GM23338 (cell line): ENCODE results near the gene VRTN. TPM values are rescaled to one million over a fixed set of nuclear protein-coding genes. Genes with fewer than 3 reads are reported as not detected.

Source experiments
- ATAC-seq: fragments of 200-7000 bp; cut with Tn5 transposase; 3 replicates; pipeline ENCODE4 v1.9.1; 2020
- DNase-seq: peaks from one replicate; pipeline ENCODE4 v3.0.0-alpha.2; 2015; ENCODE audit warnings: low spot score
- H2AFZ ChIP-seq: fragments of 200-600 bp; sonication (generic); 2 replicates; pipeline ENCODE4 v1.8.0; 2016; ENCODE audit warnings: antibody characterized with exemption, mild to moderate bottlenecking, moderate library complexity
- H3F3A ChIP-seq: fragments of 200-600 bp; sonication (generic); replicated peaks from 2 replicates; pipeline ENCODE4 v1.8.0; 2017; ENCODE audit warnings: antibody characterized with exemption, mixed run types, low read depth
- H3K27ac ChIP-seq: fragments of 200-600 bp; sonication (generic); 2 replicates; pipeline ENCODE4 v1.6.1; 2016; ENCODE audit warnings: low read depth
- H3K27me3 ChIP-seq: fragments of 200-600 bp; sonication (generic); 2 replicates; pipeline ENCODE4 v1.8.0; 2016; ENCODE audit warnings: mild to moderate bottlenecking, mixed run types, moderate library complexity; ENCODE audit not compliant: insufficient read depth
- H3K36me3 ChIP-seq: fragments of 200-600 bp; sonication (generic); 2 replicates; pipeline ENCODE4 v1.8.0; 2016; ENCODE audit warnings: mild to moderate bottlenecking; ENCODE audit not compliant: insufficient read depth
- H3K4me1 ChIP-seq: fragments of 200-600 bp; sonication (generic); 2 replicates; pipeline ENCODE4 v1.8.0; 2016; ENCODE audit warnings: mild to moderate bottlenecking, moderate library complexity; ENCODE audit not compliant: insufficient read depth
- H3K4me2 ChIP-seq: fragments of 200-600 bp; sonication (generic); 2 replicates; pipeline ENCODE4 v1.7.1; 2017; ENCODE audit warnings: mixed run types
- H3K4me3 ChIP-seq: fragments of 200-600 bp; sonication (generic); 2 replicates; pipeline ENCODE4 v1.6.1; 2016; ENCODE audit warnings: mixed run types
- H3K79me2 ChIP-seq: fragments of 200-600 bp; sonication (generic); replicated peaks from 2 replicates; pipeline ENCODE4 v1.8.0; 2017; ENCODE audit warnings: mild to moderate bottlenecking; ENCODE audit not compliant: insufficient read depth
- H3K9me2 ChIP-seq: fragments of 200-600 bp; sonication (generic); 2 replicates; pipeline ENCODE4 v1.8.0; 2017; ENCODE audit not compliant: insufficient read depth
- H4K20me1 ChIP-seq: fragments of 200-600 bp; sonication (generic); replicated peaks from 2 replicates; pipeline ENCODE4 v1.8.0; 2017; ENCODE audit warnings: mild to moderate bottlenecking; ENCODE audit not compliant: insufficient read depth
- H3K27ac Mint-ChIP-seq: 2 replicates; pipeline ENCODE4 v1.8.0; 2020; ENCODE audit warnings: inconsistent platforms, mild to moderate bottlenecking, moderate library complexity, mixed read lengths
- H3K27me3 Mint-ChIP-seq: 3 replicates; pipeline ENCODE4 v1.8.0; 2022; ENCODE audit warnings: low read depth, mild to moderate bottlenecking, moderate library complexity, mixed read lengths, inconsistent platforms; ENCODE audit not compliant: insufficient read depth, poor library complexity
- H3K36me3 Mint-ChIP-seq: 3 replicates; pipeline ENCODE4 v1.8.0; 2021; ENCODE audit warnings: low read depth, mild to moderate bottlenecking, inconsistent platforms, moderate library complexity, mixed read lengths
- H3K4me1 Mint-ChIP-seq: 3 replicates; pipeline ENCODE4 v1.8.0; 2020; ENCODE audit warnings: mild to moderate bottlenecking, inconsistent platforms, mixed read lengths
- H3K4me3 Mint-ChIP-seq: 3 replicates; pipeline ENCODE4 v1.8.0; 2021; ENCODE audit warnings: moderate library complexity, mild to moderate bottlenecking, inconsistent platforms, mixed read lengths
- H3K9me3 Mint-ChIP-seq: 3 replicates; pipeline ENCODE4 v1.8.0; 2020; ENCODE audit warnings: moderate library complexity, mild to moderate bottlenecking, inconsistent platforms, mixed read lengths
- CREB1 ChIP-seq: fragments of 250-450 bp; sonication (Bioruptor Pico); IDR thresholded peaks from 2 replicates; pipeline ENCODE4 v1.5.0; 2020; ENCODE audit warnings: low read depth, mild to moderate bottlenecking, moderate library complexity
- ETS1 ChIP-seq: IDR thresholded peaks from 2 replicates; pipeline ENCODE4 v1.6.1; 2016; ENCODE audit warnings: antibody characterized with exemption
- EZH2 ChIP-seq: fragments of 200-600 bp; sonication (generic); IDR thresholded peaks from one replicate; pipeline ENCODE4 v1.8.0; 2017; ENCODE audit warnings: antibody characterized with exemption, mild to moderate bottlenecking, low read depth; ENCODE audit not compliant: unreplicated experiment
- EZH2phosphoT487 ChIP-seq: fragments of 200-600 bp; sonication (generic); IDR thresholded peaks from one replicate; pipeline ENCODE4 v1.8.1; 2018; ENCODE audit warnings: antibody characterized with exemption; ENCODE audit not compliant: unreplicated experiment
- JUNB ChIP-seq: IDR thresholded peaks from one replicate; pipeline ENCODE4 v1.6.1; 2016; ENCODE audit warnings: antibody characterized with exemption; ENCODE audit not compliant: unreplicated experiment
- POLR2AphosphoS5 ChIP-seq: IDR thresholded peaks from 2 replicates; pipeline ENCODE4 v1.6.1; 2016; ENCODE audit warnings: antibody characterized with exemption, low read depth
- STAT1 ChIP-seq: IDR thresholded peaks from one replicate; pipeline ENCODE4 v1.6.1; 2016; ENCODE audit warnings: antibody characterized with exemption; ENCODE audit not compliant: unreplicated experiment
- ZNF114 ChIP-seq: fragments of 250-450 bp; sonication (Bioruptor Pico); IDR thresholded peaks from 2 replicates; pipeline ENCODE4 v1.5.0; 2020; ENCODE audit warnings: mild to moderate bottlenecking, moderate library complexity
- ZNF331 ChIP-seq: fragments of 250-450 bp; sonication (Bioruptor Pico); IDR thresholded peaks from 2 replicates; pipeline ENCODE4 v1.5.0; 2020; ENCODE audit warnings: low read depth, mild to moderate bottlenecking, moderate library complexity
- polyA plus RNA-seq: library from polyadenylated mRNA; unstranded; fragments of >200 nt; fragmentation: Nextera tagmentation; extraction: Ambion mirVana; gene quantifications from 2 replicates; pipeline ENCODE4 v1.2.1, GENCODE V29; 2016
- total RNA-seq: library from RNA; depleted of rRNA; stranded (reverse); fragments of >200 nt; shearing (Covaris generic); gene quantifications from 2 replicates; pipeline ENCODE4 v1.2.3, GENCODE V29; 2014
- TF ChIP-seq, protein P1 (sequence below), 2 experiments: fragments of 200-600 bp in 1 of 2; sonication (generic) in 1 of 2; conservative IDR thresholded peaks; 2 replicates each; pipeline versions ENCODE4 v1.5.1 to v1.6.1; 2016 to 2017; ENCODE audit warnings: antibody characterized with exemption in 2 of 2, low read depth in 2 of 2, mild to moderate bottlenecking in 2 of 2, moderate library complexity in 1 of 2
- TF ChIP-seq, protein P2 (sequence below): IDR thresholded peaks from one replicate; pipeline ENCODE4 v1.6.1; 2018; ENCODE audit warnings: antibody characterized with exemption; ENCODE audit not compliant: unreplicated experiment

Gene VRTN
- total and polyA plus RNA-seq, 2 experiments from 2014 or later = 63.9 to 143 TPM

GRCh38 chr14:74347097-74347794, 1.0 kb upstream of the VRTN start:
- peak overlapping the region; percentile 89 for H3K4me2 ChIP-seq

More at GRCh38 chr14:74347097-74347794, 1.0 kb upstream of the VRTN start:
- Histone ChIP-seq H3F3A (peaks cover 5% of the 10 kb centered on the region; the same call in 1 of the 2 replicates), H3K4me1 (peaks cover 42% of the 10 kb centered on the region), H3K36me3 (no peaks in the 10 kb centered on the region; the same call in 1 of the 2 replicates), H3K4me3 (peak overlapping the region; percentile 90), H4K20me1 (peaks cover 24% of the 10 kb centered on the region), H2AFZ (no peak overlapping the region; the same call in 1 of the 2 replicates), H3K27me3 (no peaks in the 10 kb centered on the region), H3K27ac (peak overlapping the region; percentile 99), H3K9me2 (no peaks in the 10 kb centered on the region), H3K79me2 (peaks cover 69% of the 10 kb centered on the region)
- Mint-ChIP-seq H3K27ac (peak overlapping the region; percentile 92), H3K4me3 (peak overlapping the region; percentile 92), H3K36me3 (peaks cover 26% of the 10 kb centered on the region), H3K9me3 (no peaks in the 10 kb centered on the region), H3K4me1 (peaks cover 26% of the 10 kb centered on the region), H3K27me3 (peaks cover 16% of the 10 kb centered on the region)
- ATAC-seq (peak; percentile 65), DNase-seq (peak; percentile 78)
- TF ChIP-seq, protein P1, sequence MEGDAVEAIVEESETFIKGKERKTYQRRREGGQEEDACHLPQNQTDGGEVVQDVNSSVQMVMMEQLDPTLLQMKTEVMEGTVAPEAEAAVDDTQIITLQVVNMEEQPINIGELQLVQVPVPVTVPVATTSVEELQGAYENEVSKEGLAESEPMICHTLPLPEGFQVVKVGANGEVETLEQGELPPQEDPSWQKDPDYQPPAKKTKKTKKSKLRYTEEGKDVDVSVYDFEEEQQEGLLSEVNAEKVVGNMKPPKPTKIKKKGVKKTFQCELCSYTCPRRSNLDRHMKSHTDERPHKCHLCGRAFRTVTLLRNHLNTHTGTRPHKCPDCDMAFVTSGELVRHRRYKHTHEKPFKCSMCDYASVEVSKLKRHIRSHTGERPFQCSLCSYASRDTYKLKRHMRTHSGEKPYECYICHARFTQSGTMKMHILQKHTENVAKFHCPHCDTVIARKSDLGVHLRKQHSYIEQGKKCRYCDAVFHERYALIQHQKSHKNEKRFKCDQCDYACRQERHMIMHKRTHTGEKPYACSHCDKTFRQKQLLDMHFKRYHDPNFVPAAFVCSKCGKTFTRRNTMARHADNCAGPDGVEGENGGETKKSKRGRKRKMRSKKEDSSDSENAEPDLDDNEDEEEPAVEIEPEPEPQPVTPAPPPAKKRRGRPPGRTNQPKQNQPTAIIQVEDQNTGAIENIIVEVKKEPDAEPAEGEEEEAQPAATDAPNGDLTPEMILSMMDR (conservative IDR thresholded peaks at IDR 0.05; ENCODE audit: low read depth in 2 of 2) = no peak
- TF ChIP-seq STAT1 (no peak), ETS1 (no peak), ZNF331 (no peak), POLR2AphosphoS5 (no peak; the same call in 1 of the 2 replicates), EZH2 (no peak), EZH2phosphoT487 (no peak), CREB1 (CRISPR knock-in tag) (no peak), JUNB (no peak), ZNF114 (no peak)
- TF ChIP-seq, protein P2, sequence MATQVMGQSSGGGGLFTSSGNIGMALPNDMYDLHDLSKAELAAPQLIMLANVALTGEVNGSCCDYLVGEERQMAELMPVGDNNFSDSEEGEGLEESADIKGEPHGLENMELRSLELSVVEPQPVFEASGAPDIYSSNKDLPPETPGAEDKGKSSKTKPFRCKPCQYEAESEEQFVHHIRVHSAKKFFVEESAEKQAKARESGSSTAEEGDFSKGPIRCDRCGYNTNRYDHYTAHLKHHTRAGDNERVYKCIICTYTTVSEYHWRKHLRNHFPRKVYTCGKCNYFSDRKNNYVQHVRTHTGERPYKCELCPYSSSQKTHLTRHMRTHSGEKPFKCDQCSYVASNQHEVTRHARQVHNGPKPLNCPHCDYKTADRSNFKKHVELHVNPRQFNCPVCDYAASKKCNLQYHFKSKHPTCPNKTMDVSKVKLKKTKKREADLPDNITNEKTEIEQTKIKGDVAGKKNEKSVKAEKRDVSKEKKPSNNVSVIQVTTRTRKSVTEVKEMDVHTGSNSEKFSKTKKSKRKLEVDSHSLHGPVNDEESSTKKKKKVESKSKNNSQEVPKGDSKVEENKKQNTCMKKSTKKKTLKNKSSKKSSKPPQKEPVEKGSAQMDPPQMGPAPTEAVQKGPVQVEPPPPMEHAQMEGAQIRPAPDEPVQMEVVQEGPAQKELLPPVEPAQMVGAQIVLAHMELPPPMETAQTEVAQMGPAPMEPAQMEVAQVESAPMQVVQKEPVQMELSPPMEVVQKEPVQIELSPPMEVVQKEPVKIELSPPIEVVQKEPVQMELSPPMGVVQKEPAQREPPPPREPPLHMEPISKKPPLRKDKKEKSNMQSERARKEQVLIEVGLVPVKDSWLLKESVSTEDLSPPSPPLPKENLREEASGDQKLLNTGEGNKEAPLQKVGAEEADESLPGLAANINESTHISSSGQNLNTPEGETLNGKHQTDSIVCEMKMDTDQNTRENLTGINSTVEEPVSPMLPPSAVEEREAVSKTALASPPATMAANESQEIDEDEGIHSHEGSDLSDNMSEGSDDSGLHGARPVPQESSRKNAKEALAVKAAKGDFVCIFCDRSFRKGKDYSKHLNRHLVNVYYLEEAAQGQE = no peak
